IMR-90 (cell line): Measurements from ENCODE around the gene ZNF750. TPM values are rescaled to one million over a fixed set of nuclear protein-coding genes. Genes with fewer than 3 reads are reported as not detected.

Source experiments
- ATAC-seq: fragments of 200-7000 bp; cut with Tn5 transposase; 2 replicates; pipeline ENCODE4 v1.9.1; 2020; ENCODE audit warnings: low read depth, mild to moderate bottlenecking, moderate library complexity
- BruUV-seq: library from RNA; stranded (reverse); fragments of 400-500 nt; replicated peaks from 2 replicates; lab custom pipeline; 2021; lab: Mats Ljungman, UMichigan
- CTCF ChIA-PET: fragments of 300-600 bp; formaldehyde crosslinking; extraction: SDS; loops from one replicate; lab custom pipeline; 2021; ENCODE audit warnings: antibody characterized with exemption; lab: Yijun Ruan, JAX
- POLR2A ChIA-PET: fragments of 300-600 bp; sonication (Branson Sonifier 250); formaldehyde crosslinking; loops from one replicate; lab custom pipeline; 2022; ENCODE audit warnings: antibody characterized with exemption; ENCODE audit not compliant: unreplicated experiment; lab: Charles Lee
- DNase-seq: peaks from one replicate; pipeline ENCODE4 v3.0.0; 2013
- H2AFZ ChIP-seq: replicated peaks from 2 replicates; pipeline ENCODE3; 2013; ENCODE audit warnings: low read length, mild to moderate bottlenecking; ENCODE audit not compliant: poor library complexity
- H2AK5ac ChIP-seq: 2 replicates; pipeline ENCODE4 v1.6.1; 2013; ENCODE audit warnings: low read depth, low read length, inconsistent platforms
- H2AK9ac ChIP-seq: replicated peaks from 2 replicates; pipeline ENCODE3; 2013; ENCODE audit warnings: mild to moderate bottlenecking, low read depth, low read length, moderate library complexity; ENCODE audit not compliant: poor library complexity
- H2BK120ac ChIP-seq: 2 replicates; pipeline ENCODE4 v1.6.1; 2013; ENCODE audit warnings: low read depth, low read length, inconsistent platforms
- H2BK15ac ChIP-seq: 3 replicates; pipeline ENCODE4 v1.6.1; 2013; ENCODE audit warnings: low read depth, low read length, inconsistent platforms
- H2BK20ac ChIP-seq: 2 replicates; pipeline ENCODE4 v1.6.1; 2013; ENCODE audit warnings: low read depth, mild to moderate bottlenecking, inconsistent platforms, low read length, moderate library complexity
- H2BK5ac ChIP-seq: 2 replicates; pipeline ENCODE4 v1.6.1; 2013; ENCODE audit warnings: mild to moderate bottlenecking, low read depth, low read length, inconsistent platforms; ENCODE audit not compliant: poor library complexity, severe bottlenecking
- H3K14ac ChIP-seq: replicated peaks from 2 replicates; pipeline ENCODE4 v1.6.1; 2013; ENCODE audit warnings: low read depth, low read length, inconsistent platforms
- H3K18ac ChIP-seq: 2 replicates; pipeline ENCODE4 v1.6.1; 2013; ENCODE audit warnings: low read depth, low read length, control low read depth
- H3K23ac ChIP-seq: 2 replicates; pipeline ENCODE4 v1.6.1; 2013; ENCODE audit warnings: low read depth, low read length, inconsistent platforms
- H3K27ac ChIP-seq: 2 replicates; pipeline ENCODE4 v1.5.1; 2013; ENCODE audit warnings: mild to moderate bottlenecking, control low read depth, low read length; ENCODE audit not compliant: insufficient read depth
- H3K27me3 ChIP-seq: 2 replicates; pipeline ENCODE4 v1.6.1; 2013; ENCODE audit warnings: low read length; ENCODE audit not compliant: control insufficient read depth, insufficient read depth
- H3K36me3 ChIP-seq: 2 replicates; pipeline ENCODE4 v1.6.1; 2013; ENCODE audit warnings: low read length, mixed read lengths; ENCODE audit not compliant: control insufficient read depth, insufficient read depth
- H3K4ac ChIP-seq: 2 replicates; pipeline ENCODE4 v1.6.1; 2013; ENCODE audit warnings: low read depth, low read length, inconsistent platforms
- H3K4me1 ChIP-seq: 2 replicates; pipeline ENCODE4 v1.6.1; 2013; ENCODE audit warnings: low read length, mixed read lengths; ENCODE audit not compliant: control insufficient read depth, insufficient read depth
- H3K4me2 ChIP-seq: 2 replicates; pipeline ENCODE4 v1.6.1; 2013; ENCODE audit warnings: low read depth, mild to moderate bottlenecking, control low read depth, low read length, moderate library complexity
- H3K4me3 ChIP-seq: 2 replicates; pipeline ENCODE4 v1.5.1; 2013; ENCODE audit warnings: low read depth, mild to moderate bottlenecking, control low read depth, low read length, moderate library complexity; ENCODE audit not compliant: insufficient read depth
- H3K56ac ChIP-seq: 2 replicates; pipeline ENCODE4 v1.6.1; 2013; ENCODE audit warnings: low read length, inconsistent platforms; ENCODE audit not compliant: insufficient read depth; ENCODE audit errors: extremely low read depth
- H3K79me1 ChIP-seq, 2 experiments: 2 replicates each; pipeline ENCODE4 v1.6.1; 2013; ENCODE audit warnings: low read length in 2 of 2, inconsistent platforms in 1 of 2, low read depth in 1 of 2
- H3K9ac ChIP-seq: 2 replicates; pipeline ENCODE4 v1.6.1; 2013; ENCODE audit warnings: low read depth, low read length, control low read depth
- H3K9me1 ChIP-seq: 2 replicates; pipeline ENCODE4 v1.6.1; 2013; ENCODE audit warnings: low read length, inconsistent platforms; ENCODE audit not compliant: insufficient read depth
- H3K9me3 ChIP-seq: 2 replicates; pipeline ENCODE4 v1.6.1; 2013; ENCODE audit warnings: low read length; ENCODE audit not compliant: control insufficient read depth, insufficient read depth
- H4K20me1 ChIP-seq: 2 replicates; pipeline ENCODE4 v1.6.1; 2013; ENCODE audit warnings: low read length, inconsistent platforms; ENCODE audit not compliant: insufficient read depth
- H4K5ac ChIP-seq: 2 replicates; pipeline ENCODE4 v1.6.1; 2013; ENCODE audit warnings: mild to moderate bottlenecking, low read depth, low read length, control low read depth
- H4K8ac ChIP-seq, 2 experiments: 2 replicates each; pipeline ENCODE4 v1.6.1; 2013; ENCODE audit warnings: low read depth in 2 of 2, low read length in 2 of 2, control low read depth in 1 of 2, inconsistent platforms in 1 of 2
- H4K91ac ChIP-seq: 2 replicates; pipeline ENCODE4 v1.6.1; 2013; ENCODE audit warnings: low read depth, low read length, inconsistent platforms; ENCODE audit not compliant: insufficient read depth
- BHLHE40 ChIP-seq: fragments of 150-350 bp; IDR thresholded peaks from 2 replicates; pipeline ENCODE4 v1.6.1; 2016; ENCODE audit warnings: mild to moderate bottlenecking, low read depth, low read length
- CEBPB ChIP-seq: IDR thresholded peaks from 2 replicates; pipeline ENCODE4 v1.6.1; 2012; ENCODE audit warnings: low read depth, low read length, improper control_type of control experiment
- CHD1 ChIP-seq: IDR thresholded peaks from 2 replicates; pipeline ENCODE4 v1.6.1; 2012; ENCODE audit warnings: low read depth, low read length, improper control_type of control experiment
- CTCF ChIP-seq: conservative IDR thresholded peaks from 2 replicates; pipeline ENCODE4 v1.5.1; 2012; ENCODE audit warnings: mild to moderate bottlenecking, low read depth, low read length, improper control_type of control experiment
- ELK1 ChIP-seq: fragments of 150-350 bp; IDR thresholded peaks from 2 replicates; pipeline ENCODE4 v1.6.1; 2016; ENCODE audit warnings: low read depth, mild to moderate bottlenecking, low read length, moderate library complexity, borderline replicate concordance
- FOS ChIP-seq: fragments of 150-350 bp; IDR thresholded peaks from 2 replicates; pipeline ENCODE4 v1.6.1; 2016; ENCODE audit warnings: low read depth, low read length
- MAZ ChIP-seq: IDR thresholded peaks from 2 replicates; pipeline ENCODE4 v1.6.1; 2012; ENCODE audit warnings: low read depth, mild to moderate bottlenecking, low read length, improper control_type of control experiment, moderate library complexity, borderline replicate concordance
- MXI1 ChIP-seq: IDR thresholded peaks from 2 replicates; pipeline ENCODE4 v1.6.1; 2012; ENCODE audit warnings: low read depth, mild to moderate bottlenecking, low read length, moderate library complexity, borderline replicate concordance
- NFE2L2 ChIP-seq: fragments of 150-350 bp; IDR thresholded peaks from 2 replicates; pipeline ENCODE4 v1.6.1; 2016; ENCODE audit warnings: low read depth, mild to moderate bottlenecking, low read length
- POLR2A ChIP-seq: IDR thresholded peaks from 2 replicates; pipeline ENCODE4 v1.6.1; 2012; ENCODE audit warnings: mild to moderate bottlenecking, low read depth, low read length
- RAD21 ChIP-seq: IDR thresholded peaks from 2 replicates; pipeline ENCODE4 v1.6.1; 2012; ENCODE audit warnings: low read length, improper control_type of control experiment
- RCOR1 ChIP-seq: IDR thresholded peaks from 2 replicates; pipeline ENCODE4 v1.6.1; 2012; ENCODE audit warnings: mild to moderate bottlenecking, low read length, improper control_type of control experiment; ENCODE audit not compliant: insufficient replicate concordance
- RFX5 ChIP-seq: IDR thresholded peaks from 2 replicates; pipeline ENCODE4 v1.8.0; 2012; ENCODE audit warnings: low read depth, mild to moderate bottlenecking, low read length, moderate library complexity
- SMC3 ChIP-seq: fragments of 150-350 bp; IDR thresholded peaks from 2 replicates; pipeline ENCODE4 v1.6.1; 2016; ENCODE audit warnings: low read depth, mild to moderate bottlenecking, antibody characterized with exemption, low read length, moderate library complexity
- USF2 ChIP-seq: fragments of 150-350 bp; IDR thresholded peaks from 2 replicates; pipeline ENCODE4 v1.6.1; 2017; ENCODE audit warnings: mild to moderate bottlenecking, antibody characterized with exemption, low read length, low read depth
- WGBS, 2 experiments: methylation state at CpG; one replicate each; pipeline versions ENCODE4 v1.1.5 to v1.1.7; 2013; ENCODE audit warnings: missing lambda C conversion rate in 2 of 2; ENCODE audit not compliant: insufficient read length in 1 of 2; ENCODE audit errors: extremely low coverage in 2 of 2; 5-methylcytosine and 5-hydroxymethylcytosine counted together
- dilution Hi-C: fragments of 300-500 bp; cut with HindIII; formaldehyde crosslinking; loops from one replicate; pipeline ENCODE4 v1.14.3; 2018; ENCODE audit warnings: low sequenced_read_pairs; ENCODE audit not compliant: unreplicated experiment
- in situ Hi-C: fragments of 300-500 bp; cut with MboI; formaldehyde crosslinking; loops from 3 replicates; pipeline ENCODE4 v1.14.3; 2019; ENCODE audit warnings: low sequenced_read_pairs, inconsistent platforms, mixed read lengths
- intact Hi-C: fragments of 100-400 bp; cut with micrococcal nuclease; formaldehyde crosslinking; loops from 2 replicates; pipeline ENCODE4 v1.10.0; 2022
- polyA plus RNA-seq, 3 experiments: library from polyadenylated mRNA; depleted of rRNA; stranded (reverse); fragments of >200 nt; gene quantifications; 2 replicates each; pipeline ENCODE4 v1.2.3, GENCODE V29; 2012; ENCODE audit warnings: low replicate concordance in 1 of 3
- total RNA-seq: library from RNA; depleted of rRNA; stranded (reverse); fragments of >200 nt; gene quantifications from 2 replicates; pipeline ENCODE4 v1.2.3, GENCODE V29; 2012

ZNF750 gene
- total and polyA plus RNA-seq, 2 of the 4 experiments (the other 2 are of a cell fraction), result not detected

GRCh38 chr17:82831041-82831817 is 8.6 kb downstream of the ZNF750 start:
- Histone ChIP-seq H2BK20ac (no peak overlapping the region), H4K20me1 (peaks cover 10% of the 10 kb centered on the region), H2AK5ac (no peak overlapping the region), H3K79me1 (peaks cover 10 to 28% of the 10 kb centered on the region in 2 experiments; a peak in 3 of 4 replicates), H3K4me2 (no peak overlapping the region), H3K56ac (no peak overlapping the region), H3K27ac (no peak overlapping the region), H4K91ac (no peak overlapping the region), H3K23ac (no peak overlapping the region), H2BK120ac (no peak overlapping the region), H3K14ac (no peak overlapping the region), H4K8ac (no peak overlapping the region), H3K18ac (no peak overlapping the region), H3K4me1 (peaks cover 4% of the 10 kb centered on the region; the same call in 1 of the 2 replicates), H3K4ac (no peak overlapping the region), H3K9me1 (peaks cover 18% of the 10 kb centered on the region), H2AK9ac (peak overlapping the region; percentile 10), H3K27me3 (no peaks in the 10 kb centered on the region), H2BK15ac (no peak overlapping the region), H3K4me3 (no peak overlapping the region), H4K5ac (no peak overlapping the region), H3K36me3 (peaks cover 26% of the 10 kb centered on the region), H3K9ac (no peak overlapping the region), H2AFZ (no peak overlapping the region), H3K9me3 (no peaks in the 10 kb centered on the region), H2BK5ac (no peak overlapping the region)
- DNase-seq (no peak), ATAC-seq (no peak)
- ChIA-PET POLR2A (no interaction called here), CTCF (interaction anchor here (0.6 kb wide), 1 partner anchor 44 kb away, joined by 5 read pairs; no protein-coding TSS in a partner anchor)
- no TSS peak for BruUV-seq
- 97% methylated on average over 16 of the region's 29 CpGs; no CpG with 5 or more reads in 1 of the 2 experiments for WGBS, 2 experiments
- intact Hi-C loops (no loop called here), dilution Hi-C loops (no loop called here), in situ Hi-C loops (no loop called here)
- no peak for TF ChIP-seq CTCF
- no peak for TF ChIP-seq FOS
- TF ChIP-seq CEBPB, result no peak
- TF ChIP-seq RCOR1, result no peak
- no peak for TF ChIP-seq BHLHE40
- TF ChIP-seq SMC3, result no peak
- no peak for TF ChIP-seq MXI1
- no peak for TF ChIP-seq CHD1
- no peak for TF ChIP-seq POLR2A
- TF ChIP-seq USF2, result no peak
- TF ChIP-seq NFE2L2, result no peak
- no peak for TF ChIP-seq RFX5
- no peak for TF ChIP-seq ELK1
- TF ChIP-seq RAD21, result no peak
- no peak for TF ChIP-seq MAZ
